Mucosa of descending colon (tissue), 3 donors: Measurements from ENCODE around the gene AHRR. TPM values are rescaled to one million over a fixed set of nuclear protein-coding genes. Genes with fewer than 3 reads are reported as not detected.
A peak's percentile ranks its signal among the peaks of the same experiment; 100 is the strongest.

ENCODE experiments used
- ATAC-seq: fragments of 200-7000 bp; cut with Tn5 transposase; one replicate; pipeline ENCODE4 v1.9.1; 2020; ENCODE audit warnings: mild to moderate bottlenecking, moderate library complexity
- DNase-seq, 3 donors: peaks; one replicate each; pipeline ENCODE4 v3.0.0-alpha.2; 2020
- H3K36me3 ChIP-seq: fragments of 200-600 bp; one replicate; pipeline ENCODE4 v1.8.0; 2021; ENCODE audit warnings: low read depth, mild to moderate bottlenecking
- H3K4me1 ChIP-seq: fragments of 200-600 bp; one replicate; pipeline ENCODE4 v1.8.0; 2021; ENCODE audit warnings: low read depth, mild to moderate bottlenecking
- H3K4me3 ChIP-seq: fragments of 200-600 bp; one replicate; pipeline ENCODE4 v1.8.0; 2021; ENCODE audit warnings: mild to moderate bottlenecking
- H3K9me3 ChIP-seq: fragments of 200-600 bp; one replicate; pipeline ENCODE4 v1.8.0; 2021; ENCODE audit warnings: mild to moderate bottlenecking
- CTCF ChIP-seq: fragments of 200-600 bp; IDR thresholded peaks from one replicate; pipeline ENCODE4 v1.8.0; 2022; ENCODE audit warnings: antibody characterized with exemption, mild to moderate bottlenecking
- intact Hi-C, 2 donors: fragments of 100-400 bp; cut with DNase I in 1 of 2; cut with micrococcal nuclease in 1 of 2; formaldehyde crosslinking; loops; one replicate each; pipeline versions ENCODE4 v1.11.0 to v1.11.1; 2022; cut with DNase I, micrococcal nuclease
- total RNA-seq, 3 donors: library from RNA; stranded (reverse); fragmentation: NEBNext Ultra II Directional in 2 of 3; extraction: Animal tissue kit (Norgen Biotek cat#: 25700) in 2 of 3; gene quantifications; one replicate each; pipeline versions ENCODE4 v1.2.1 to v1.2.4, GENCODE V29; 2021 to 2023
- donor health status: DM: no; HTN: no; CAD: no; lungs with moderate emphysema.
- donor health status: DM: no; HTN: no; CAD: no.
- donor health status: DM: no; HTN: yes; CAD: no.

AHRR gene
- total RNA-seq, 3 donors from 2014 or later: 2.0 to 3.2 (median 2.3) TPM

GRCh38 chr5:429453-430188 is 108.1 kb downstream of the AHRR start:
- H3K4me1 ChIP-seq: peaks cover 22% of the 10 kb centered on the region
- ATAC-seq (peak; percentile 80), DNase-seq (peak; percentile 55 to 69 (median 65))
- no peak for TF ChIP-seq CTCF
- no peaks in the 10 kb centered on the region for H3K9me3 ChIP-seq
- no peak overlapping the region for H3K4me3 ChIP-seq
- intact Hi-C loops: no loop called here
- H3K36me3 ChIP-seq: no peaks in the 10 kb centered on the region

GRCh38 chr5:430214-430925 is 108.9 kb downstream of the AHRR start:
- H3K36me3 ChIP-seq: no peaks in the 10 kb centered on the region
- ATAC-seq: no peak
- DNase-seq: peak in 2 of 3 donors; percentile 7 to 49
- intact Hi-C loops: no loop called here
- peaks cover 22% of the 10 kb centered on the region for H3K4me1 ChIP-seq
- TF ChIP-seq CTCF: no peak
- no peak overlapping the region for H3K4me3 ChIP-seq
- H3K9me3 ChIP-seq: no peaks in the 10 kb centered on the region

GRCh38 chr5:431001-431710 is 109.6 kb downstream of the AHRR start:
- peak; percentile 87 for ATAC-seq
- H3K4me1 ChIP-seq: peaks cover 22% of the 10 kb centered on the region
- intact Hi-C loops: no loop called here
- no peaks in the 10 kb centered on the region for H3K36me3 ChIP-seq
- no peak overlapping the region for H3K4me3 ChIP-seq
- H3K9me3 ChIP-seq: no peaks in the 10 kb centered on the region
- TF ChIP-seq CTCF: peak; percentile 57
- peak in 2 of 3 donors; percentile 79 to 83 for DNase-seq

- DNase-seq (peak in 1 of 3 donors; percentile 1), ATAC-seq (no peak)
- Histone ChIP-seq H3K4me3 (no peak overlapping the region), H3K4me1 (peaks cover 22% of the 10 kb centered on the region), H3K9me3 (no peaks in the 10 kb centered on the region), H3K36me3 (no peaks in the 10 kb centered on the region)
- intact Hi-C loops: no loop called here
- TF ChIP-seq CTCF: no peak
Measured at GRCh38 chr5:431711-432050, 110.2 kb downstream of the AHRR start.

GRCh38 chr5:432201-432927 is 110.8 kb downstream of the AHRR start:
- H3K4me3 ChIP-seq: no peak overlapping the region
- ATAC-seq: no peak
- TF ChIP-seq CTCF: no peak
- H3K4me1 ChIP-seq: peaks cover 22% of the 10 kb centered on the region
- DNase-seq: peak in 1 of 3 donors; percentile 1
- no peaks in the 10 kb centered on the region for H3K36me3 ChIP-seq
- H3K9me3 ChIP-seq: no peaks in the 10 kb centered on the region
- intact Hi-C loops: no loop called here
